SKM-1 treated with dmso at 0.1 percent for 144 hours (cell line): ENCODE data around the gene KIZ.

Experiments
- DNase-seq: peaks from one replicate; lab custom pipeline; 2025; ENCODE audit not compliant: unreplicated experiment; lab: John Stamatoyannopoulos, UW

KIZ gene

DNA sequence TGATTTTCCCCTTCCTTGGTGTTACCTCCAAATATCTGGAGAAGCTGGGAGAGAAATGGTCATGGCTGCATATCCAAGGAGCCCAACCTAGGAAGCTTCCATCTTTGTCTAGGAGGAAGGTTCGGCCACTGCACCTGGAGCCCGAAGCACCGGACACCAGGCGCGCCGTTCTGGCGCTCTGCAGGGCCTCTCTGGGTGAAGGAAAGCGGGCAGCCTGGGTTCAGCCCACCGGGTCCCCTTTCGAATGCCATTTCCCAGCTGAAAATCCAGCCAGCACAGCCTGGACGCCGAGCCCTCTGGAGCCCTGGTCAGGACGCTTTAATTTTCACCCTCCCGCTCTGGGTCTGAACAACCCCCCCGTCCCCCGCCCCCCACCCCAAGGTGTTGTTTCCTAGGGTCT, 21.0 kb upstream of the KIZ start:
- DNase-seq: no peak

DNA sequence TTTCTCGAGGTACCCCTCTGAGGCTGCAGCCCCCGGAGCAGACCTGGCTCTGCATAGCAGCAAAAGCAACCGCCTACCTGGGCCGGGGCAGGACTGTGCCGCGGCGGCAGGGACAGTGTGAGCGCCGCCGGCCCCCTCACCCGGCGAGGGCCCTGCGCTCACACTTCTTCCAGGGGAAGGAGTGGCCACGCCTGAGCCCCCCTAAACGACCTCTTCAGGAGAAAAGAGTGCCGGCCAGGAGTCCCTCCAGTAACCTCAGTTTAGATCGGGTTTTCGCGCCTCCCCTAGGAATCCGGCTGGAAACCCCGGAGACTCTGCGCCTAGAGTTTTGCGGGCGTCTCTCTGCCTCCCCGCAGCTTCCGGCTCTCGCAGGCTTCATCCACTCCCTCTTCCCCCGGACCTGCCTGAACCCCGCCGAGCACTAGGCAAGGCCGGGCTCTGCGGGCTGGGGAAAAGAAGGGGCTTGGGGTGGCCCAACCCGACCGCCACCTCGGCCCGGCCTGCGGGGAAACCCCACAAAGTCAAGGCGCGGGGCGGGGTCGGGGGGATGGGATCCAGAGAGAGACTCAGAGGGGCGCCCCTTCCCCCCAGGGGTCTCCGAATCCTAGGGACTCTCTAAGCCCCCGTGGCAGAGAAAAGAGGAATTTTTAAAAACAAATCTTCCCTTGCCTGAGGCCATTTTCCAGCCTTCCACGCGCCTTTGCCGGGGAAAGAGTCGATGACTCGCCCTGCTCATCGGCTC, 20.3 kb upstream of the KIZ start:
- no peak for DNase-seq

DNA sequence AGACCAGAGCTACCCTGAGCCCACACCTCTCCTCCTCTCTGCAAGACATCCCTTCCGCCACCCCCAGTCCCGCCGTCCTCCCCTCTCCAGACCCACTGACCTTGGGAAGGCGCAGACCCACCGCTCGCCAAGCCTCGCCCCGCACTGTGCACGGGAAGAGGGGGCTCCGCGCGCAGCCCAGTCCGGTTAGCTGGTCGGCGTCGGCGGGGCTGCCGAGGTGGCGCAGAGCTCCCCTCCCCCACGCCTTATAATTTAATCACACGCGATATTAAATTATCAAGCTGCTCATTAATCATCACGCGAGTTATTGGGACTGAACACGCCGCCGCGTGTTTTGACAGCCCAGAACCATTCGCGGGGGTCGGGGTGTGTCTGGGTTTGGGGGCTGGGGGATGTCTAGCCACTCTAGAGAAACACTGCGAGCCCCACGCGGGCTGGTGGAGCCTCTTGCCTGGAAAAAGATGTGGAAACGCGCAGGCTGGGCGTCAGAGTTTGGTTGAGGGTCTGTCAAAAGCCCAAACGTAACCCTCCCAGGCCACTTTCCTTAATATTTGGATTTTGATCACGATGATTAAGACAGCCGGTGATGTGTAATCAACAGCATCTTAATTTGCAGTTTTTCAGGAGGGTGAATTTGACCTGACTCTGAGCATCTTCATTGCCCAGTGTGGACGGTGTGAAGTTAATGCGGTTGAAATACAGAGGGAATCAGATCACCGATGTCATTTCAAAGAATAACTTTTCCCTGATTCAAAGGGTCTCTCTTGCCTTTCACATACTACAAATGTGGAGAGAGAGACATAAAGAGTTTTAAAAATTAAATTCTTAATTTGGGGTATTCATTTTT, 19.5 kb upstream of the KIZ start, which contains the start of gene LINC00237:
Gene LINC00237, minus strand, starts transcription at position 188 of the 847 bp plus-strand sequence.
- DNase-seq: no peak

DNA sequence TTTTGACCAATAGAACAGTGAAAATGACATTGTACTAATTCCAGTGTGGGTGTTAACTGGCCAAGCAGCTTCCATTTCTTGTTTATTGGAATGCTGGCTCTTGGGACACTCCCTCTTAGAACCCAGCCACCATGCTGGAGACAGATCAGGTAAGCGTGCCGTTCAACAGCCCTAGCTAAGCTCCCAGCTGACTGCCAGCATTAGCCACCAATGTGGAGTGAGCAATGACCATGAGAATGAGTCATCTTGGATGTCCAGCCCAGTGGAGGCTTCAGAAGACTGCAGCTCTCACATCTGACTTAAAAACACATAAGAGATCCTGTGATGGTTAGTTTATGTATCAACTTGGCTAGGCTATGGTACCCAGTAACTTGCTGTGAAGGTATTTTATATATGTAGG, 16.7 kb upstream of the KIZ start:
- DNase-seq: no peak

DNA sequence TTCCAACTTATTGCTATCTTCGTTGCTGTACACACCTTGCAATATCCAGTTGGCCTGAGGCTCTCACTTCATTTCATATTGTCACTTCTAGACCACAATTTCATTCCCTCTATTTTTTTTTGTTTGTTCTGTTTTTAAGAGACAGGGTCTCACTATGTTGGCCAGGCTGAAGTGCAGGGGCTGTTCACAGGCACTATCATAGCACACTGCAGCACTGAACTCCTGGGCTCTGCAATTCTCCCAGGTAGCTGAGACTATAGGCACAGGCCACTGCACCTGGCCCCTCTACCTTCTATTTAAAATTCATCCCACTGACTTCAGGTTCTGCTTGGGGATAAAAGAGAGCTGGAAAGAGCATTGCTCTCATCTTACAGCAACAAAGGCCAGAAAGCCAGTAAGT, 15.1 kb upstream of the KIZ start:
- no peak for DNase-seq

DNA sequence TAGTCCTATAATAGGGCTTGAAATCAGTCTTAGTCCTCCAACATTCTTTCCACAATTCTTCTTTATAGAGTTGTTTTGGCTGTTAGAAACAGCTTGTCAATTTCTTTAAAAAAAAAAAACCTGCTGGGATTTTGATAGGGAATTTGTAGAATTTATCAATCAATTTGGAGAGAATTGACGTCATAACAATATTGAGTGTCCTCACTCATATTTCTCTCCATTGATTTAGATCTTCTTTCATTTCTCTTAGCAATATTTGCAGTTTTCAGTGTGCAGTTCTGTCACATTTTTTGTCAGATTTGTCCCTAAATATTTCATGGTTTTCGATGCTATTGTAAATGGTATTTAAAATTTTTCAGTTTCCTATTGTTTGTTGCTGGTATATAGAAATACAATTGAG, 14.5 kb upstream of the KIZ start:
- no peak for DNase-seq

DNA sequence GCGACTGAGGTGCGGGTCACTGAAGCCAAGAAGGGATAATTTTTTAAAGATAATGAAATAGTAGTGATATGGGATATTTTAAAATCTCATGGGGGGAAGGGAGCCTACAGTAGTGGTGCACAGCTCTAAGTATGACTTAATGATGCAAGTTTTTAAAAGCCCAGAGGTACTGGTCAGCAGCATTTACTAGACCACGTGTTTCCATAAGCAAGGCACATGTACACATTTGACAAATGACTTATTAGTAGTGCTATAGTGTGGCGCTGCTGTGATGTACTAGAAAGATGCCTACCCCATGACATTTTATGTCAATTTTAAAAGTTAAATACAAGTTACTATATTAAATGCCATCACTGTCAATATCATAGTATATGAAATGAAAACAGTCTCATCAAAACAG, 12.2 kb upstream of the KIZ start:
- DNase-seq: no peak

DNA sequence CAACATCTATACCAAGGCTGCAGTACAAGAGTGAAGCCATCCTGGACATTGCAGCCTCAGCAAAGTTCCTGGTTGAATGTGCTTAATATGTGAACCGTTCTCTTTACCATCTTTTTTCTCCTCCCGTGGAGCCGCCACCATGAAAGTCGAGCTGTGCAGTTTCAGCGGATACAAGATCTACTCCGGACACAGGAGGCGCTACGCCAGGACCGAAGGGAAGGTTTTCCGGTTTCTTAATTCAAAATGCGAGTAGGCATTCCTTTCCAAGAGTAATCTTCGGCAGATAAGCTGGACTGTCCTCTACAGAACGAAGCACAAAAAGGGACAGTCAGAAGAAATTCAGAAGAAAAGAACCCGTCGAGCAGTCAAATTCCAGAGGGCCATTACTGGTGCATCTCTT, 11.3 kb upstream of the KIZ start:
- no peak for DNase-seq

DNA sequence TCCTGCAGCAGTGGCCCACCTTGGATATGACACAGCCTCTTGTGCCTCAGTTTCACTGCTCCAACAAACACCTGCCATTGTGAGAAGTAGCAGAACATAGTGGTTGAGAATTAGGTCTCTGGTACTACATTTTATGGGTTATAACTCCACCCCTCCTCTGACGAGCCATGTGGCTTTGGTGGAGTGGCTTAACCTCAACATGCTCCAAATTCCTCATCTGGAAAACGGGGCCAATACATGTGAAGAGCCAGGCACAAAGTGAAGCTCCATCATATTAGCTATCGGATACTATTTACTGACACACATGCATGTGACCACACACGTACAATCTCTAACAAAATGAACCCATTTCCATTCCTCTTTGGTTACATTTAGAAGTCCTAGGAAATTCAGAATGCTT, 8.4 kb upstream of the KIZ start:
- DNase-seq: no peak

DNA sequence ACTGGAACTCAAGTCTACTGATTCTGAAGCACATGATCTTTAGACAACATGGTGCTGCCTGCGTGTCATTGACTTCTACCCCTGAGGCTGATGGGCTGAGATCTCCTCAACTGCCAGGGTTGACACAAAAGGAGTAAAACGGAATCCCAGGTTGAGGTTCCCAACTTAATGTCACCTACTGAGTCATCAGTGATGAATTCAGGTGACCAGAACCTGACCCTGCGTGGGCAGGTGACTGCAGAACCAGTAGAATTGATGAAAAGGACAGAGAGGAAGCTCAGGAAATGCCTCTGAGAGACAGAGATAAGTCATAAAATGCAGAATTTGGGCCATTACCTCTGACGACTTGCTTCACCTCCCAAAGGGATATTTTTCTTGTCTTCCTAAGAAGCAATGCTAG, 7.7 kb upstream of the KIZ start:
- DNase-seq: no peak

DNA sequence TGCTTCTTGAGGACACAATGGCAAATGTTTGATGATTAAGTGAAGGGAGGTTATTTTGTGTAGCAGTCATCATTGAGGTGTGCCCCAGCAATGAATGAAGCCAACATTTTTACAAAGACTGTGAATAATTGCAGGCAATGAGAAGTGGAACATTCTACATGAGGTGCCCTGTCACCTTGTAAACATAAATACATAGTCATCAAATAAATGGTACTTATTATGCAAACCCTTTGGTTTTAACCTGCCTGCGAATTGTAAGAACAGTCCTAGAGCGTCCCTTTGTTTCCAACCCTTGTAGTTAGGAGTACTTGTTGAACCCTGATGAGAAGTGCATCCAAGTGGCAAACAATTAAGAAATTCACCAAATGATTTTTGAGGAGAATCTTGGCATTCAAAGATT, 7.1 kb upstream of the KIZ start:
- no peak for DNase-seq

DNA sequence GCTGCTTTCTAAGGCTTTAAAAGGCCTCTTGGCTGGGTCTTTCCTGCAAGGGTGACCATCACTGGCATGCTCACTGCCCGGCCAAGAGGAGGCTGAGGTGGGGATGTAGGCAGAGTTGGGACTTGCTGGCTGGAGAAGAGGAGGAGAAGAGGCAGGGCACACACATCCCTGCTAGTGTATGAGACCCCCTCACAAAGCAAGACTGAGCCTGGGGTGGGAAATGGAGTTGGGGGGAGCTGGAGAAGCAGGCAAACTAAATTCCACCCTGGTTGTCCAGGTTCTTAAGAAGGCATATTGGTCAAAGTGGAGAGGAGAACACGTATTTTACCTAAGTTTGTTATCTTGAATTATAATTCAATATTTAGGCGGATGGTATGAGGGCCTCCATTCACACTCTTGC, 1.7 kb upstream of the KIZ start:
- DNase-seq: no peak

DNA sequence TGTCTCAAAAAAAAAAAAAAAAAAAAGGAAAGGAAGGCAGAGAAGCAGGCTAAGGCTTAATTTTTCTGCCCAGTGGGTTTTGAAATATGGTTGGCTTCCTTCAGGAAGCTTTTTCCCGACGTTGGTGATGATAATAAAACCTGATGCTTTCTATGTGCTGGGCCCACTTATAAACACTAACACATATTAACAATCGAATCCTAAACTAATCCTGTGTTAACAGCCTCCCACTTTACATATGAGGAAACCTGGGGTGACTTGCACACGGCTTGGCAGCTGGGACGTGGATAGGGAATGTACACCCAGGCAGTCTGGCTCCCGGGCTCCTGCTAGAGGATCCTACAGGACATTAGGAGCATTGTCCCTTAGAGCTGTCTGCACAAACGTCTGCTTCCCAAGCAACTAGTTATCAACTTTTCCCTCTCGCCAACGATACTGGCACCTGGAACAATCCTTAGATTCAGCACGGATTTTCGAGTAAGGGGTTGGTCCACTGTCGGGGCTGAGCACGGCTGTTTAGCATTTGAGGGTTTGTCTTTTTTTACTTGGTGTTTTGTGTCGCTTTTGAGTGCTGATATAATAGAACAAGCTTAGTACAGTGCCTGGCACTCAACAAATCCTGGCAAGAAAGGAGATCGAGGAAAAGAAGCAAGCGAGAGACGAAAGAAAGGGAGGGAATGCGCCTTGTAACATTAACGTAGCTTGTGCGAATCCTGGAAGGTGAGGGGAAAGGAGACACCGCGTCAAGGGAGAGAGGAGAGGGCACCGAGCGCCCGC, 622 bp upstream of the KIZ start:
- no peak for DNase-seq

DNA sequence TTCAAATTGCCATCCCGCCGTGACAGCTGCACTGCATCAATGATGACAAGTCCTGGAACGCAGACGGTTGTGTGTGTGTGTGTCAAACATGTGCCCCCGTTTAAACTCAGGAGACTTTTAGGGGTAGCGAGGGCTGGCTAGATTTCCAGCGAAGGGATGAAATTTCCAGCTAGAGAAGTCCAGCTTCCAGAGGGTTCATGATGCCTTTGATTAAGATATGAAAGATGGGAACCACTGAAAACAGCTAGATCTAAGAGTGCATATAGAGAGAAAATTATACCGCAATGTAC, 644 bp downstream of the KIZ start:
- no peak for DNase-seq

DNA sequence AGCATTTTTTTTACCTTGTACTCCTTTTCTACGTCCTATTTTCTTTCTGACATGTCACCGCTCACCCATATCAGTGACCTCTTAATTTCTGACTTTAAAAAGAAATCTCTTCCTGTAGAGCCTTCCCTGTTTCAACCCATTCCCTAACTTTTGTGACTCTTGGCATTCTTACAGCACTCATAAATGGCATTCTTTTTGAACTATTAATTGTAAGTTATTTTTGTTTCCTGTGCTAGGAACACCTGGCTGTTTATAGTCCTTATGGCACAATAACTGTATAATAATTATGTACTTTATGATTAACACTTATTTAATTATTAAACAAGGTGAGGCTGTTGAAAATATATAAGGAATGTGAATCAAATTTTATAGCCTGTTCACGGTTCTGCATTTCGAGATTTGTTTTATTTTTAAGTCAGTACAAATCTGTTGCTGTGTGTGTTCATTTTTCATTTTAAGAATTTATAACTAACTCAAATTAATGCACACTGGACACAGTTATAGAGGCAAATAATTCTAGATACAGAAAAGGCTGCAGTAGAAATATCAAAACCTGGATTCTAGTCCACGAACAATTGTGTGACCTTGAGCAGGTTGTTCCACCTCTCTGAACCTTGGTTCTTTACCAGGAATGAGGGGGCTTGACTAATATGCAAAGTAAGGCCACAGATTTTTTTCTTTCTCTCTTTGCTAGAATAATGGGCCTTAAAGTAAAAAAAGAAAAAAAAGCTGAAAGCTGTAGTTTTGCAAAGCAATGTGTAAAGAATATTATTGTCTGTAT, 1.5 kb downstream of the KIZ start:
- DNase-seq: no peak

DNA sequence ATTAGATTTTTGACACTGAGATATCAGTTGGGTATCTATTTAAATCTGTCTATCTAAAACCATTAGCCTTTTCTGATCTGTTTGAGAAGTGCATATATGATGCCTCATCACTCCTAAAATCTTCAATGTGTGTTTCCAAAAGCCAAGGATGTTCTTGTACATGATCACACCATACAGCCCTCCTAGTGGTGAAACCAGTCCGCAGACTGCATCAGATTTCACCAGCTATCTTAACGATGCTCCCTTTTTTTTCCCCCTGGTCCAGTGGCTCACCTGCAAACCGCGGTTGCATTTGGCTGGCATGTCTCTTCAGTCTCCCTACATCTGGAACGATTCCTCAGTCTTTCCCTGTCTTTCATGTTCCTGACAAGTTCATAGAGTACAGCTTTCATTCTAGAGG, 4.0 kb downstream of the KIZ start:
- DNase-seq: no peak

DNA sequence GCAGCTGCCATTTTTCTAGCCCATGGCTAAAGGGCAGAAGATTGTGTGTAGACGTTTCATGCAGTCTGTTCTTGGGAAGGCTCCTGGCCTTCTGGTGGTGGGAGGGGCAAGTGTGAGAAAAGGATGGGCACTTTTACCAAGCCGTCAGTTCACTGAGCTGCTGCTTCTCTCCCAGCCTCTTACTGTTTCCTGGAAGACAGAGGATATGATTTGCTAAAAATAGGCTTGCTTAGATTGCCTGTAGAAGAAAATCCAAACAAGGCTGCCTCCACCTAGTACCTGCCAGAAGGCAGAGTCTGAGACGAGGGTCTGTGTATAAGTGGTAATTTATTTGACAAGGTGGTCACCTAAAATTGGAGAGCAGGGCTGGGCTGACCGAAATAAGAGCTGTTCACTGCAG, 7.5 kb downstream of the KIZ start:
- no peak for DNase-seq

DNA sequence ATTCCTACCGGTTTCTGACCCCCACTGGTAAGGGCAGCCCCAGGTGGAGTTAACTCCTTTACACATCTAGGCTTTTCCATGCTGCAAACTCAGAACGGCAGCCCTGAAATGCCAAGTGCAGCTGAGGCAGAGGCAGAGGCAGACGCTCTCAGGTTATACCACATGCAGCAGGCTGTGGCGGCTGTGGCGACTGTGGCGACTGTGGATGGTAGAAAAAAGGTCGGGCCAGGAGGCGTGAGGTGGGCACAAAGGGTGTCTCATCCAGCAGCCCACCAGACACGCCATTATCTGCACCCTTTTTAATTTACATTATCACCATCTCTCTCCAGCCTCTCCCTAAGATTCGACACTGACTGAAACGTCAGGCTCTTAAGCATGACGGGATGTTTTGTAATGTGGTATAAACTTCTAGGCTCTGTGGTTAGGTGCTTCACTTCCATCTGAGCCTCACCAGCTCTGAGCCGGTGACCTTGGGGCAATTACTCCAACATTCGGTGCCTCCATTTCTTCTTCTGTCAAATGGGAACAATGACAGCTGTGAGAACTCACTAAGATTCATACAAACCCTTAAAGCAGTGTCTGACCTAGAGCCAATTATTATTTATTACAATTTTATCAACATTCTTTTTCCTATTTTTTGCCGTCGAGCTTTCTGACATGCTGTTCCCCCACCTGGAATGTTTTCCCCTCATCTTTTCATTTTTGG, 8.2 kb downstream of the KIZ start:
- no peak for DNase-seq

DNA sequence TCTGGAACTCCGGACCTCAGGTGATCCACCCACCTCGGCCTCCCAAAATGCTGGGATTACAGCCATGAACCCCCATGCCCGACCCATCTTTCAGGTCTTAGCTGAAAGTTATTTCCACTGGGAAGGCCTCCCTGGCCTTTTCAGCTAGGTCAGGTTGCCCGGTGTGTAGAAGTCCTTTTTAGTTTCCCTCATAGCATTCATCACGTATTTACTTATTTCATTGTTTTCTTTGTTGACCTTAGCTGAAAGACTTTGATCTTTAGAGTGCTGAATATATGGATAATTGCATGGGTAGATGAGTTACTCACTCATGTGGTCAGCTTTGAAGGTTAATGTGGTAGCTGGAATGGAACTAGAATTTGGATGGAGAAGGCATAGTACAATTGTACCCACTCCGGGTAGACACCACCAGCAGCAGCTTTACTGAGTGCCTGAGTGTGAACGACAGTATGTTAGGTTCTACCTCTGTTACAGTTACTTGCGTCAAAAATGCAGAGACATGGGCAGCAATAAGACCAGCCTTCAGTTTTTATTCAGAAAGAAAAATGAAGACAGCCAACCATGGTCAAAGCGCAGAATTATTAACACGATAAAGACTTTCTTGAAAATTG, 9.1 kb downstream of the KIZ start:
- DNase-seq: no peak

DNA sequence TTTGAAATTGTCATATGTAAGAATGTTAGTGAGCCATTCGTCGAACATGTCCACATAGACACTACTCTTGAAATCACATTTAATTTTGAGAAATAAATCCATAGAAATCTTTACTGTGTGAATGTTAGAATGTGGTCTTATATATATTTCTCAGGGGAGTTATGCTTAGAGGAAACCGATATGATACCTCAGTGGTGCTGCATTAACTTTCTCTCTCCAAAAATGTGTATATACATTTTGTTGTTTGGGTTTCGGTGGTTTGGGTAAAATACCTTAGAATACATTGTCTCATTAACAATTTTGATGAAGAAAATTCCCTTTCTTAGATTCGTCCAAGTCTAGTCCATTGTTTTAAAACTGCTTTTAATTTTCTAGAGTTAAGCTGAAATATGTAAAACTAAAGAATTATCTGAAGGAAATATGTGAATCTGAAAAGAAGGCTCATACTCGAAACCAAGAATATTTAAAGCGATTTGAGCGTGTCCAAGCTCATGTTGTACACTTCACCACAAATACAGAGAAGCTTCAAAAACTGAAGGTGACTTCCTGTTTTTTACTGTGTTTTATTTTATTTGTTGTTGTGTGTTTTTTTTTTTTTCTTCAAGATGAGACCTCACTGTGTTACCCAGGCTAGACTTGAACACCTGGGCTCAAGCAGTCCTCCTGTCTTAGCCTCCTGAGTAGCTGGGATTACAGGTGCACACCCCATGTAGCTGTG, 10.3 kb downstream of the KIZ start:
- no peak for DNase-seq
